T-cell (primary cell): Measurements from ENCODE around the gene ERI3. TPM values are rescaled to one million over a fixed set of nuclear protein-coding genes. Genes with fewer than 3 reads are reported as not detected.
A peak's percentile ranks its signal among the peaks of the same experiment; 100 is the strongest.

Experiments used
- ATAC-seq, 4 experiments: fragments of 200-7000 bp in 3 of 4; fragments of 150-1000 bp in 1 of 4; cut with Tn5 transposase; replicated peaks in 1 of 4; 1 replicate in 3 of 4; 2 replicates in 1 of 4; pipeline ENCODE4 v1.10.0; 2021; ENCODE audit warnings: moderate library complexity in 3 of 4, mild to moderate bottlenecking in 2 of 4, moderate number of reproducible peaks in 1 of 4
- CTCF ChIA-PET, 2 donors: fragments of 300-600 bp; sonication (Branson Sonifier 250); formaldehyde crosslinking; loops; one replicate each; lab custom pipeline; 2022; ENCODE audit warnings: antibody characterized with exemption in 2 of 2; lab: Charles Lee
- POLR2A ChIA-PET, 2 donors: fragments of 300-600 bp; sonication (Branson Sonifier 250); formaldehyde crosslinking; loops; one replicate each; lab custom pipeline; 2022; ENCODE audit warnings: antibody characterized with exemption in 2 of 2; lab: Charles Lee
- DNase-seq, 35 experiments: peaks; one replicate each; pipeline versions ENCODE4 v3.0.0 to v3.0.0-alpha.2; 2013 to 2023
- H3K27ac ChIP-seq: one replicate; pipeline ENCODE4 v1.5.1; 2013; ENCODE audit warnings: low read length
- H3K27me3 ChIP-seq, 2 experiments: replicated peaks in 1 of 2; 1 replicate in 1 of 2; 2 replicates in 1 of 2; pipeline versions ENCODE4 v1.6.1 to v1.7.0; 2013; ENCODE audit warnings: low read length in 1 of 2, mixed read lengths in 1 of 2; ENCODE audit not compliant: control insufficient read depth in 2 of 2, insufficient read depth in 2 of 2; ENCODE audit errors: extremely low read depth in 1 of 2
- H3K36me3 ChIP-seq, 2 donors: 1 replicate in 1 of 2; 2 replicates in 1 of 2; pipeline versions ENCODE4 v1.6.1 to v1.7.0; 2013; ENCODE audit warnings: low read length in 1 of 2; ENCODE audit not compliant: control insufficient read depth in 2 of 2, insufficient read depth in 1 of 2; ENCODE audit errors: extremely low read depth in 1 of 2
- H3K4me1 ChIP-seq, 2 experiments: 1 replicate in 1 of 2; 2 replicates in 1 of 2; pipeline versions ENCODE4 v1.6.1 to v1.7.0; 2013; ENCODE audit warnings: low read length in 2 of 2, mixed read lengths in 1 of 2; ENCODE audit not compliant: insufficient read depth in 2 of 2, control insufficient read depth in 1 of 2; ENCODE audit errors: extremely low read depth in 1 of 2
- H3K4me3 ChIP-seq, 2 donors: 1 replicate in 1 of 2; 2 replicates in 1 of 2; pipeline versions ENCODE4 v1.5.1 to v1.7.0; 2013; ENCODE audit warnings: mild to moderate bottlenecking in 2 of 2, low read length in 1 of 2, moderate library complexity in 1 of 2; ENCODE audit not compliant: control insufficient read depth in 1 of 2; ENCODE audit errors: extremely low read depth in 1 of 2
- H3K9me3 ChIP-seq: 2 replicates; pipeline ENCODE4 v1.7.0; 2013
- H3K27ac Mint-ChIP-seq, 2 donors: one replicate each; pipeline ENCODE4 v1.8.0; 2020 to 2021; ENCODE audit warnings: mild to moderate bottlenecking in 2 of 2, mixed read lengths in 2 of 2
- H3K27me3 Mint-ChIP-seq, 2 donors: one replicate each; pipeline ENCODE4 v1.8.0; 2021 to 2022; ENCODE audit warnings: mixed read lengths in 2 of 2
- H3K36me3 Mint-ChIP-seq: one replicate; pipeline ENCODE4 v1.8.0; 2021; ENCODE audit warnings: mixed read lengths
- H3K4me1 Mint-ChIP-seq, 3 donors: one replicate each; pipeline ENCODE4 v1.8.0; 2020 to 2022; ENCODE audit warnings: mixed read lengths in 3 of 3, mild to moderate bottlenecking in 1 of 3
- H3K4me3 Mint-ChIP-seq, 3 donors: one replicate each; pipeline ENCODE4 v1.8.0; 2020 to 2022; ENCODE audit warnings: mild to moderate bottlenecking in 3 of 3, mixed read lengths in 3 of 3, moderate library complexity in 3 of 3
- H3K9me3 Mint-ChIP-seq, 3 donors: one replicate each; pipeline ENCODE4 v1.8.0; 2020 to 2022; ENCODE audit warnings: mixed read lengths in 3 of 3
- WGBS: methylation state at CpG from one replicate; pipeline ENCODE4 v1.1.5; 2013; ENCODE audit warnings: missing lambda C conversion rate; ENCODE audit not compliant: insufficient coverage; 5-methylcytosine and 5-hydroxymethylcytosine counted together
- total RNA-seq, 35 experiments: library from RNA in 6 of 35; stranded (reverse) in 6 of 35; fragments of 120-200 nt in 1 of 35; gene quantifications; one replicate each; pipeline versions ENCODE4 v1.2.1 to v1.2.4 and lab custom pipeline; 2013 to 2026

ERI3 gene, protein sequence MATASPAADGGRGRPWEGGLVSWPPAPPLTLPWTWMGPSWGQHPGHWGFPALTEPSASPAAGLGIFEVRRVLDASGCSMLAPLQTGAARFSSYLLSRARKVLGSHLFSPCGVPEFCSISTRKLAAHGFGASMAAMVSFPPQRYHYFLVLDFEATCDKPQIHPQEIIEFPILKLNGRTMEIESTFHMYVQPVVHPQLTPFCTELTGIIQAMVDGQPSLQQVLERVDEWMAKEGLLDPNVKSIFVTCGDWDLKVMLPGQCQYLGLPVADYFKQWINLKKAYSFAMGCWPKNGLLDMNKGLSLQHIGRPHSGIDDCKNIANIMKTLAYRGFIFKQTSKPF
- total RNA-seq (10 to 100 TPM; 29.3 to 39.4 (median 33.0) TPM), total RNA-seq (lab: John Stamatoyannopoulos, UW) (12.7 to 56.4 (median 22.4) reads per million in 29 experiments)
- 26.0 TPM for total RNA-seq (2013)

DNA sequence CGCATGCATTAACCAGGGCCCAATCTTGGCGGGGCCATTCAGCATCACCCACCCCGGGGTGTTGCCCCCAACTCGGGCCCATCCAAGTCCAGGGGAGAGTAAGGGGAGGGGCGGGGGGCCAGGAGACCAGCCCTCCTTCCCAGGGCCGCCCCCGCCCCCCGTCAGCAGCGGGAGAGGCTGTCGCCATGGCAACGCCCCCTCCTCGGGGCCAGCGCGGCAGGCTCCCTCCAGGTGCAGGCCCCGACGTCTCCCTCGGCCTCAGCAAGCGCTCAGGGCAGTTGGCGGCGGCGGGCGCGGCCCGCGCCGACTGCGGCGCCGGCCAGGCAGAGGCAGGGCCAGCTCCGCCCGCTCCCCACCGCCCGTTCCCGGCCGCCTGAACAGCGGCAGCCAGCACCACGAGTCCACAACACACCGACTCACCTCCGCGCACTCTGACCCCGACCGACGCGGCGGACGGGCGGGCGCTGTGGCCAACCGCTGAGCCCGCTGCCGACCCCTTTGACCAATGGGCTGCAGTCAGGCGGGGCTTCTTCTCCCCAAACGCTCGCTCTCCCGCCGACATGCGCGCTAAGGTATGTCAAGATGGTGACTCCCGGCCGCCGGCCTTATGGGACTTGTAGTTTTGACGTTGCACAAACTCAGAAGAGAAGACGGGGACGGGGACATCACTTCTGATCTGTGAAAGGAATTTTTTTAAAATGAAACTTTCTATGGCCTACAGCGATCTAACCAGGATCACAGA, at the start of gene ERI3:
ERI3 (minus strand) TSS at position 418 of the 742 bp plus-strand sequence; CDS start at position 187, 231 bp downstream.
- DNase-seq, result peak; percentile 91 to 97 (median 96)
- peaks cover 39 to 49% (median 43%) of the 10 kb centered on the region in 3 donors for H3K4me1 Mint-ChIP-seq
- no peaks in the 10 kb centered on the region for H3K9me3 Mint-ChIP-seq
- H3K27me3 Mint-ChIP-seq, result no peaks in the 10 kb centered on the region
- CTCF ChIA-PET, result no interaction called here
- H3K36me3 Mint-ChIP-seq, result no peaks in the 10 kb centered on the region
- POLR2A ChIA-PET, result no interaction called here
- Histone ChIP-seq H3K4me1 (peaks cover 4 to 15% of the 10 kb centered on the region in 2 experiments), H3K27ac (no peak within 1 kb of the TSS), H3K4me3 (peak within 1 kb of the TSS; percentile 60 to 68), H3K36me3 (peaks cover 0 to 2% of the 10 kb centered on the region in 2 donors), H3K9me3 (no peaks in the 10 kb centered on the region), H3K27me3 (no peaks in the 10 kb centered on the region)
- H3K4me3 Mint-ChIP-seq, result peak within 1 kb of the TSS; percentile 88 to 96 (median 89)
- peak; percentile 99 to 100 (median 100) for ATAC-seq
- WGBS, result 1% methylated on average over 48 of the region's 65 CpGs
- H3K27ac Mint-ChIP-seq, result peak within 1 kb of the TSS; percentile 75 to 87

DNA sequence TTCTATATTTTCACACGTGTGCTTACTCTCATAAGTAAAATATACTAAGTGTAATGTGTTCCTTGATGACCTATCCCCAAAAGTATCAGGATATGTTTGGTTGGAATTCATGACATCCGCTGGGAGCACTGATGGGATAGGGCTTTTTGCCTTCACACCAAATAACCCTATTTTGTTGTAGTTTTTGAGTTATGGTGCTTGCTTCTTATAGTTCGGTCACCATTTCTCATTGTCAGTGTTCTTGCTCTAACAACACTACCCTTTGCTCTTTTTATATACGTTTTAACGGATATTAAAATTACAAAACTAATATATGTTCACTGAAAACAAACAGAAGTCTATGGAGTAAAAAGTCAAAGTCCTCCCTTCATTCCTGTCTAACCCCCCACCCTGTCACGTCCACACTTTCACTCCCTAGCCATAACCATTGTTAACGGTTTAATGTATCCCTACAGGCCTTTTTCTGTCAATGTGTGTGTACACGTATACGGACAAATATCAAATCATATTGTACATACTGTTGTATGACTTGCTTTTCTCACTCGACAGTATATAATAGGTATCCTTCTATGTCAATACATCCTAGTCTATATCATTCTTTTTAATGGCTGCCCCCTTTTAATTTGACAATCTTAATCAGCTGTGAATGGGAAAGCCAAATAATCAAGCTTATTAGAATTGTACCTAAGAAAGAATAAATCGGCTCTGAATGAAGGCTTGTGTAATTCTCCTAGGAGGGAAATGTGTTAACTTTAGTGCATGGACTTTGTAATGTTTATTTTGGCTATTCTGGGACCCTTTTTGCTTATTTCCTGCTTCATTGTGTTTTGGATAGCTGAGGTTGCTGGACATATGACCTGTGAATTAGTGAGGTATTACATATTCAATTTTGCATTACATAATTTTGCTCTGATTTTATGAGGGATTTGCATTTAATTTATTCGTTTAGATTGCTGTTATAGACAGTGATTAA, 46.5 kb upstream of the ERI3 start:
- H3K4me1 Mint-ChIP-seq, result peaks cover 12 to 18% (median 17%) of the 10 kb centered on the region in 3 donors
- POLR2A ChIA-PET, result no interaction called here
- Histone ChIP-seq H3K4me1 (peaks cover 6 to 19% of the 10 kb centered on the region in 2 experiments), H3K27ac (no peak overlapping the region), H3K4me3 (no peak overlapping the region), H3K36me3 (no peaks in the 10 kb centered on the region), H3K27me3 (peaks cover 0 to 28% of the 10 kb centered on the region in 2 experiments), H3K9me3 (no peaks in the 10 kb centered on the region)
- ATAC-seq (no peak), DNase-seq (no peak)
- H3K27me3 Mint-ChIP-seq, result peaks cover 48 to 69% of the 10 kb centered on the region in 2 donors
- WGBS, result 80% methylated on average over 1 of the region's 12 CpGs
- CTCF ChIA-PET, result interaction anchor here in 1 of 2 donors (0.5 to 0.6 kb wide), 2 partner anchors 20 to 310 kb away, joined by 3 to 4 read pairs; no protein-coding TSS in a partner anchor
- no peak overlapping the region for H3K27ac Mint-ChIP-seq
- no peaks in the 10 kb centered on the region for H3K9me3 Mint-ChIP-seq
- no peaks in the 10 kb centered on the region for H3K36me3 Mint-ChIP-seq
- no peak overlapping the region for H3K4me3 Mint-ChIP-seq

DNA sequence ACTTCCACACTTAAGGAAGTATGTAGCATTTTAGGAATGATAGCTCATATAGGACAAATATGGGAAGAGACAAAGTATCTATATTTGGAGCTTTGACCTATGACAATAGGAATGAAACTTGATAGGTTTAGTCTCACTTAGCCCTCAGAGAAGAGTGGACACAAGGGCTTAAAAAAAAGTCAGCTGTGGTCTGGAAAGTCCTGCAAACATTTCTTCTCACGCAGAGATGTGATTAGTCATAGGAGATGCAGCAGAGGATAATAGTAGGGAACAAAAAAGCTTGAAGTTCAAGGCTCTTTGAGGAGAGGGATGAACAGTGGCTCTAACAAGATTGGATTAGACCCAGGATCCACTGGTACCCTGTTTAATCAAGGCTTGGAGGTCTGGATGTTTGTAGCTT, 35.2 kb upstream of the ERI3 start:
- no peak overlapping the region for H3K4me3 ChIP-seq
- DNase-seq (no peak), ATAC-seq (no peak)
- WGBS, result 40% methylated on average over 1 of the region's 1 CpG
- POLR2A ChIA-PET, result no interaction called here
- CTCF ChIA-PET, result no interaction called here
- no peaks in the 10 kb centered on the region for H3K36me3 ChIP-seq
- Mint-ChIP-seq H3K4me1 (no peaks in the 10 kb centered on the region), H3K9me3 (no peaks in the 10 kb centered on the region), H3K27ac (no peak overlapping the region), H3K36me3 (no peaks in the 10 kb centered on the region), H3K27me3 (peaks cover 15 to 25% of the 10 kb centered on the region in 2 donors), H3K4me3 (no peak overlapping the region)
- H3K4me1 ChIP-seq, result no peaks in the 10 kb centered on the region
- H3K27me3 ChIP-seq, result peaks cover 0 to 11% of the 10 kb centered on the region in 2 experiments
- H3K27ac ChIP-seq, result no peak overlapping the region
- H3K9me3 ChIP-seq, result no peaks in the 10 kb centered on the region

DNA sequence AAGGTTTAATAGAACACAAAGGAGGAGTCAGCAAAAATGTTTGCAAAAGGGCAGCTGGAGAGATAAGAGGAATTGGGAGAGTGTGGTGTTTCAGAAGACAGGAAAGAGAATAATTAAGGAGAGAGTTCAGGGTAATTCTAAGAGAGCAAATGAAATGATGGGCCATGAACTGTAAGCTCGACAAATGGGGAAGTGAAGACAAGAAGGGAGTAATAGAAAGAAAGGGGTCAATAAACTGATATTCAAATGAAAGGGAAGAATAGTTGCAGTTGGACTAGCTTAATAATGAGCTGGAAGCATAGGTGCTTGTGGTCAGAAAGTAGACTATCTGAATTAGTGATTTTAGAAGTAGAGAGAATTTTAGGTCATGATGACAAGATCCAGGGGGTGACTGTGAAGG, 34.4 kb upstream of the ERI3 start:
- DNase-seq (no peak), ATAC-seq (no peak)
- H3K4me3 Mint-ChIP-seq, result no peak overlapping the region
- peaks cover 0 to 8% of the 10 kb centered on the region in 2 experiments for H3K27me3 ChIP-seq
- no peak overlapping the region for H3K4me3 ChIP-seq
- peaks cover 11 to 25% of the 10 kb centered on the region in 2 donors for H3K27me3 Mint-ChIP-seq
- no peaks in the 10 kb centered on the region for H3K36me3 Mint-ChIP-seq
- ChIA-PET POLR2A (no interaction called here), CTCF (no interaction called here)
- H3K27ac ChIP-seq, result no peak overlapping the region
- no peaks in the 10 kb centered on the region for H3K9me3 ChIP-seq
- no peaks in the 10 kb centered on the region for H3K9me3 Mint-ChIP-seq
- H3K4me1 ChIP-seq, result no peaks in the 10 kb centered on the region
- H3K4me1 Mint-ChIP-seq, result no peaks in the 10 kb centered on the region
- H3K36me3 ChIP-seq, result no peaks in the 10 kb centered on the region
- 71% methylated on average over 1 of the region's 1 CpG for WGBS
- H3K27ac Mint-ChIP-seq, result no peak overlapping the region

DNA sequence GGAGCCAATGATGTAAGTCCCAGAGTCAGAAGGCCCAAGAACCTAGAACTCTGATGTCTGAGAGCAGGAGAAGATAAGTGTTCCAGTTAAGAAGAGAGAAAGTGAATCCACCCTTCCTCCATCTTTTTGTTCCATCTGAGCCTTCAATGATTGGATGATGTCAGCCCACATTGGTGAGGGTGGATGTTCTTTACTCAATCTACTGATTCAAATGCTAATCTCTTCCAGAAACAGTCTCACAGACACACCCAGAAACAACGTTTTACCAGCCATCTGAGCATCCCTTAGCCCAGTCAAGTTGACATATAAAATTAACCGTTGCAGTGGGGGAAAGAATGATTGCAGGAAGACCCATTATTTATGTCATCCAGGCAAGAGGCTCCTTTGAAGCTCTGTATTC, 33.5 kb upstream of the ERI3 start:
- Histone ChIP-seq H3K4me1 (no peaks in the 10 kb centered on the region), H3K27me3 (peaks cover 0 to 4% of the 10 kb centered on the region in 2 experiments), H3K4me3 (no peak overlapping the region), H3K27ac (no peak overlapping the region), H3K9me3 (no peaks in the 10 kb centered on the region), H3K36me3 (no peaks in the 10 kb centered on the region)
- CTCF ChIA-PET, result no interaction called here
- POLR2A ChIA-PET, result no interaction called here
- no peak for ATAC-seq
- peaks cover 7 to 17% of the 10 kb centered on the region in 2 donors for H3K27me3 Mint-ChIP-seq
- no peak overlapping the region for H3K27ac Mint-ChIP-seq
- no peaks in the 10 kb centered on the region for H3K36me3 Mint-ChIP-seq
- no peak for DNase-seq
- no peaks in the 10 kb centered on the region for H3K4me1 Mint-ChIP-seq
- no peaks in the 10 kb centered on the region for H3K9me3 Mint-ChIP-seq
- no peak overlapping the region for H3K4me3 Mint-ChIP-seq
- no CpG with 5 or more reads among the region's 2 CpGs for WGBS
